C4-2B (cell line): ENCODE measurements around the gene PLD3.
"Not testable (repeated sequence)": the region's sequence is repeated elsewhere in the genome, so short reads cannot be mapped to it uniquely, and the experiment has no call there.

ENCODE experiments used
- H3K27ac ChIP-seq: fragments of 450-650 bp; 2 replicates; pipeline ENCODE4 v1.5.1; 2017
- ZFX ChIP-seq: fragments of 450-650 bp; IDR thresholded peaks from 2 replicates; pipeline ENCODE4 v1.6.1; 2017
- TF ChIP-seq, protein P1 (sequence below): fragments of 450-650 bp; conservative IDR thresholded peaks from 2 replicates; pipeline ENCODE4 v1.5.1; 2017; ENCODE audit warnings: mild to moderate bottlenecking

PLD3 gene

DNA sequence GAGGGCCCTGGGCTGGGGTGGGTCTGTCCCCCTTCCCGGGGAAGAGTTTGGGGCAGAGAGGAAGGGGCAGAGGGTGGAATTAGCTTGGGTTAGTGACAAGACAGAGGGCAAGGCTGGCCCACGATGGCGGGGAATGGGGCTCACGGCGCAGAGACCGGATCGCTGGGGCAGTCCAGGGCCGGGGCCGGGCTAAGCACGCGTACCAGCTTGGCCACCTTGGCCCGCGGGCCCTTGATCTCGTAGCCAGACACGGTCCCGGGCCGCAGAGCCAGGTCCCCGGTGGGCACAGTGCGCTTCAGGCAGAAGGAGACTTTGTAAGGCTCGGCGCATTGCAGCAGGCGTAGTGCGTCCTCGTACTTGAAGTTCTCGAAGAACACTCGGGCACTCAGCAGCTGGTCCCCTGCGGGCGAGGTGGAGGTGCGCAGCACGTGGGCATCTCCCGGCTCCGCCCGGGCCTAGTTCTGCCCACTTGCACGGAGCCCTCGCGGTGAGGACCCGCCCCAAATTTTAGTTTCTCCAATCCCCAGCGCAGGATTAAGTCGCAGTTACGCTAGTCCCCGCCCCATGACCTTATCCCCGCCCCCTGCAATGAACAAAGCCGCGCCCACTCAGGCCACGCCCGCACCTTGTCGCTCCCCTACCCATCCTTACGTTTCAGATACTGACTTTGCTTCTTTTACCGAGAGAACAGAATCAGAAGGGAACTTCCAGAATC is 50.1 kb downstream of the PLD3 start:
- no peak overlapping the region for H3K27ac ChIP-seq
- no peak for TF ChIP-seq ZFX
- TF ChIP-seq, protein P1, sequence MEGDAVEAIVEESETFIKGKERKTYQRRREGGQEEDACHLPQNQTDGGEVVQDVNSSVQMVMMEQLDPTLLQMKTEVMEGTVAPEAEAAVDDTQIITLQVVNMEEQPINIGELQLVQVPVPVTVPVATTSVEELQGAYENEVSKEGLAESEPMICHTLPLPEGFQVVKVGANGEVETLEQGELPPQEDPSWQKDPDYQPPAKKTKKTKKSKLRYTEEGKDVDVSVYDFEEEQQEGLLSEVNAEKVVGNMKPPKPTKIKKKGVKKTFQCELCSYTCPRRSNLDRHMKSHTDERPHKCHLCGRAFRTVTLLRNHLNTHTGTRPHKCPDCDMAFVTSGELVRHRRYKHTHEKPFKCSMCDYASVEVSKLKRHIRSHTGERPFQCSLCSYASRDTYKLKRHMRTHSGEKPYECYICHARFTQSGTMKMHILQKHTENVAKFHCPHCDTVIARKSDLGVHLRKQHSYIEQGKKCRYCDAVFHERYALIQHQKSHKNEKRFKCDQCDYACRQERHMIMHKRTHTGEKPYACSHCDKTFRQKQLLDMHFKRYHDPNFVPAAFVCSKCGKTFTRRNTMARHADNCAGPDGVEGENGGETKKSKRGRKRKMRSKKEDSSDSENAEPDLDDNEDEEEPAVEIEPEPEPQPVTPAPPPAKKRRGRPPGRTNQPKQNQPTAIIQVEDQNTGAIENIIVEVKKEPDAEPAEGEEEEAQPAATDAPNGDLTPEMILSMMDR, result no peak

DNA sequence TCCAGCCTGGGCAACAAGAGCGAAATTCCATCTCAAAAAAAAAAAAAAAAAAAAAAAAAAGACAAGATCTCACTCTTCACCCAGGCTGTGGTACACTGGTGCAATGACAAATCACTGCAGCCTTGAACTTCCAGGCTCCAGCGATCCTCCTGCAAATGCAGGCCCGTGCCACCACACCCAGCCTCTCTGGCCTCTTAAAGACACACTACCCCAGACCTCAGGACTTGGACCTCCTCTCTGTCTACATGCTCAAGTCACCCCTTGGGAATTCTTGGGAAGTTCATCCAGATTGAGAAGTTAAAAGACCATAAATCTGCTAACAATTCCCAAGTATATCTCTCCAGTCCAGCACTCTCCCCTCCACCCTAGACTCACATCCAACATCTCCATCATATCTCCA is 52.1 kb downstream of the PLD3 start:
- TF ChIP-seq, protein P1, result no peak
- no peak for TF ChIP-seq ZFX
- no peak overlapping the region for H3K27ac ChIP-seq

DNA sequence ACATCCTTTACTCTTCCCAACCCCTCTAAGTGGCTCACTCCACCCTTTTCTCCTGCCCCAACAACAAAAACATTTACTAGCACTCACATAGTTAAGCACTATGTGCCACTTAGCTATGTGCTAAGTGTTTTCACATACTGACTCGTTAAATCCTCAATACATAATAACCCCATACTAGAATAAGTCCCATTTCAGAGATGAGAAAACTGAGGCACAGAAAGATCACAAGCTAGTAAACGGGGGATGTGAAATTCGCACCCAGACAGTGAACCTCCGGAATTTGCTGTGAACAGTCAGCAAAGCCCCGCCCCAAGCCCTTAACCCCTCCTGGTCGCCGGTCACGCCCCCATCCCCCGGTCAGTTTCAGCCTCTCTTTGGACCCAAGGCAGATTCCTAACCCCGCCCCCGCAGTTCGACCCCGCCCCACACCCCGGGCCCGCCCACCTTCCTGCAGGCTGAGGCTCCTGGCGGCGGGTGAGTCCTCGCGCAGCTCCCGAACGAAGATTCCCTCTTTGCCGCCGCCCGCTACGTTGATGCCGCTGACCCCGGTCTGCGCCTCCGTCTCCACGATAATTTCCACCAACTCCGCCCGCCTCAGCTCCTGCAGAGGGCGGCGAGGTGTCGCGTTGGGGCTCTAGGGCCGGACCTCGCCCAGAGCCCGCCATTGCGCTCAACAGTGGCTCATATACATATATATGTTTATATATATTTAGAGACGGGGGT is 54.9 kb downstream of the PLD3 start:
- H3K27ac ChIP-seq, result no peak overlapping the region
- TF ChIP-seq ZFX, result no peak
- TF ChIP-seq, protein P1, result no peak

DNA sequence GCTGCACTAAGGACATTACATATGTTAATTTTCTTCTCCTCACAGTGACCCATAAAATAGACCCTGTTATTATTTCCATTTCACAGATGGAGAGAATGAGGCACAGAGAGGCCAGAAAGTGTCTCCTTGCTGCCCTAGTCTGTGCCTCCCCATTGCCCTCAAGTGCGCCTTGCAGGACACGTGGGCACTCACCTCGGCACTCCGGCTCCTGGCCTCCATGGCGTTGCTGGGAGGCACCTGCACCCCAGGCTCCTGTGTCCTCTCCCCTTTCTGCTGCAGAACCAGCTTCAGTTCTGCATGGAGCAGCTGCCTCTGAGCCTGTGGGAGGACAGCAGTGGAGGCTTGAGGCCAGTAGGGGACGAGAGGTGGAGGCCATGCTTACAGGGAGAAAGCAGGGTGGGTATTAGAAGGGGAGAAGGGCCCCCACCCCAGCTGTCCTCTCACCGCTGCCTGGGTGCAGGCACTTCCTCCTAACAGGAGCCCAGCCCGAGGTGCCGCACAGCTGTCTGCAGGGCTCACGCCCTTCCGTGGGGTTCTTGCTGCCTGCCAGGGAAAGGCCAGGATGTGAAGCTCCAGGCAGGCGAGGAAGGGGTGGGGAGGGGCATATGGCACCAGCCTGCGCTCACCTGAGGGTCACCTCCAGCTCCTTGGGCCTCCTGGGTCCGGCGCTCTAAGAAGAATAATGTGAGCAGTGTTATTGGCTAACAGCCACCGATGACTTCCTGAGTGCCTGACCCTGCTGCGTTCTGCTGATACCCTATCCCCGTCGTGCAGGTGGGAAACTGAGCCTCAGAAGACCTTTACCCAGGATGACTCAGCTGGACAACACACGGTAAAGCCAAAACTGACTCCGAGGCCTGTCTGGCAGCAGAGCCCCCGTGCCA is 59.5 kb downstream of the PLD3 start:
- TF ChIP-seq, protein P1, result no peak
- TF ChIP-seq ZFX, result no peak
- no peak overlapping the region for H3K27ac ChIP-seq

DNA sequence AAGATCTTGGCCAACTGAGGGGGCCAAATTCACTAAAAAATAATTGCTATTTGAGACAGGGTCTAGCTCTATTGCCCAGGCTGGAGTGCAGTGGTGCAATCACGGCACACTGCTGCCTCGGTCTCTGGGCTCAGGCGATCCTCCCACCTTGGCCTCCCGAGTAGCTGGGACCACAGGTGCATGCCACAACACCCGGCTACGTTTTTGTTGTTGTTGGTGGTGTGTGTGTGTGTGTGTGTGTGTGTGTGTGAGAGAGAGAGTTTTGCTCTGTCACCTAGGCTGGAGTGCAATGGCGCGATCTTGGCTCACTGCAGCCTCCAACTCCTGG is 60.1 kb downstream of the PLD3 start:
- not testable (repeated sequence) for H3K27ac ChIP-seq

DNA sequence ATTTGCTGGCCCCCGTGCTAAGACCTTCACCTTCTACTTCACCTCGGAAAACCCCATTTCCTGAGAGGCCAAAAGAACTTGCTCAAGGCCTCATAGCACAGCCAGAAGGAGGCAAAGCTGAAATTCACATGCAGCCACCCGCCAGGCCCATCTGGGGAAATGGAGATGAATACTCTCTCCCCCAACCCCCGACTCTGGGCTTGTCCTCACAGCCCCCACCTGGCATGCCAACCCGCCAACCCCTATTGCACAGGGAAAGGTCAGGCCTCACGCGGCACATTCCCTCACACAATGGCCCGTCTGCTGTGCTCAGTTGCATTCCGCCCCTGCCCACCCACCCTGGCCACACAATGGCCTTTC is 61.5 kb downstream of the PLD3 start:
- no peak overlapping the region for H3K27ac ChIP-seq
- TF ChIP-seq, protein P1, result no peak
- TF ChIP-seq ZFX, result no peak

DNA sequence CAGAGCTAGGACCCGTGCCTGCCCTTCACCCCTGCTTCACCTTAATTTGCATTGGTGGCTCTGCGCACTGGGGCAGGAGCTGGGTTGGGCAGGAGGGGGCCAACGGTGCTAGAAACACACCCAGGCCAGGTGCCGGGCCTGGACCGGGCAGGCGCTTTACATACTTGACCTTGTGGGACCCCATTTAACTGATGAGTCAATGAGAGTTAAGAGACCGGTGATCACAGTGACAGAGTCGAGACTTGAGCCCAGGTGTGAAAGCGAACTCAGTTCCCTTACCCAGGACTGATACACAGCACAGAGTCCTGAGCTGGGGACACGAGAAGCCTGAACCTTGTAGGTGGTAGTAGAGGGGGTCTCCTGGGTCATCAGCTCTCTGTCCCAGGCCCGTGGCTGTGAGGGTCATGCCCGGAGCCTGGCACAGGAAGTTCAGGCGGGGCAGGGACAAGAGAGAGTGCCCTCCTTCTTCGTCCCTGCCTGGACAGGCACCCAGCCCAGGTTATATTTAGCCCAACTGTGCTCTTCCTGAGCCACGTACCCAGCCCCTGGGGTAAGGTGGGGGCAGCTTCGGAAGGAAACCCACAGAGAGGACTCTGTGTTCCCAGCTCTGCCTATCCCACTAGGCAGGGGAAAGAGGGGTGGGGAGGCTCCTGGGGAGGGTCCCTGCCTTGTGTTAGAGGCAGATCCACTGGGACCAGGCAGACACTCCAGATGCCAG is 62.8 kb downstream of the PLD3 start:
- TF ChIP-seq ZFX, result no peak
- TF ChIP-seq, protein P1, result no peak
- H3K27ac ChIP-seq, result no peak overlapping the region
